ENCODE results near the gene TGFBR3. TPM values are rescaled to one million over a fixed set of nuclear protein-coding genes. Genes with fewer than 3 reads are reported as not detected.

TGFBR3 gene
- total and polyA plus RNA-seq, 7 donors = 1.2 to 170 (median 92.2) TPM

DNA sequence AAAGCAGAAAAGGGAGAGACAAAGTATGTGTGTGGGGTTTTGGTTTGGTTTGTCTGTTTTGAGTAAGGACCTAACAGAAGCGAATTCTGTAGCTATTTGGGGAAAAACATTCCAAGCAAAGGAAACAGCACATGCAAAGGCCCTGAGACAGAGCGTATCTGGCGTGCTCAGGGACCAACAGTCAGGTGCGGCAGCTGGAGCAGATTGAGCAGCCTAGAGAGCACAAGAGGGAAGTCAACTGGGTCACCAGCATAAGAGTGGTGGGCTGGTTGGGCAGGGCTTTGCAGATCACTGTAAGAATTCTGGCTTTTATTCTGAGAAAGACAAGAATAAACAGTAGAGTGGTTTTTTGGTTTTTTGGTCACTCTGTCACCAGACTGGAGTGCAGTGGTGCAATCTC lies 11.8 kb downstream of the TGFBR3 start:
- no peak overlapping the region for H3K27ac ChIP-seq
- peaks cover 0 to 77% (median 53%) of the 10 kb centered on the region in 4 donors for H3K4me1 ChIP-seq
- WGBS, 2 donors = 95 to 98% methylated on average over 4 of the region's 4 CpGs
- H3K4me3 ChIP-seq = no peak overlapping the region
- H3K9me3 ChIP-seq = no peaks in the 10 kb centered on the region
- intact Hi-C loops (cut with DNase I) = no loop called here
- DNase-seq = no peak
- H3K27me3 ChIP-seq = no peaks in the 10 kb centered on the region
- H3K36me3 ChIP-seq = no peaks in the 10 kb centered on the region
- no peak for TF ChIP-seq EP300 (IDR thresholded peaks at IDR 0.05)
- TF ChIP-seq, protein P1, sequence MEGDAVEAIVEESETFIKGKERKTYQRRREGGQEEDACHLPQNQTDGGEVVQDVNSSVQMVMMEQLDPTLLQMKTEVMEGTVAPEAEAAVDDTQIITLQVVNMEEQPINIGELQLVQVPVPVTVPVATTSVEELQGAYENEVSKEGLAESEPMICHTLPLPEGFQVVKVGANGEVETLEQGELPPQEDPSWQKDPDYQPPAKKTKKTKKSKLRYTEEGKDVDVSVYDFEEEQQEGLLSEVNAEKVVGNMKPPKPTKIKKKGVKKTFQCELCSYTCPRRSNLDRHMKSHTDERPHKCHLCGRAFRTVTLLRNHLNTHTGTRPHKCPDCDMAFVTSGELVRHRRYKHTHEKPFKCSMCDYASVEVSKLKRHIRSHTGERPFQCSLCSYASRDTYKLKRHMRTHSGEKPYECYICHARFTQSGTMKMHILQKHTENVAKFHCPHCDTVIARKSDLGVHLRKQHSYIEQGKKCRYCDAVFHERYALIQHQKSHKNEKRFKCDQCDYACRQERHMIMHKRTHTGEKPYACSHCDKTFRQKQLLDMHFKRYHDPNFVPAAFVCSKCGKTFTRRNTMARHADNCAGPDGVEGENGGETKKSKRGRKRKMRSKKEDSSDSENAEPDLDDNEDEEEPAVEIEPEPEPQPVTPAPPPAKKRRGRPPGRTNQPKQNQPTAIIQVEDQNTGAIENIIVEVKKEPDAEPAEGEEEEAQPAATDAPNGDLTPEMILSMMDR (IDR thresholded peaks at IDR 0.05) = no peak
- no peak for TF ChIP-seq POLR2A (IDR thresholded peaks at IDR 0.05)
- no peak for TF ChIP-seq POLR2AphosphoS5 (IDR thresholded peaks at IDR 0.05)

DNA sequence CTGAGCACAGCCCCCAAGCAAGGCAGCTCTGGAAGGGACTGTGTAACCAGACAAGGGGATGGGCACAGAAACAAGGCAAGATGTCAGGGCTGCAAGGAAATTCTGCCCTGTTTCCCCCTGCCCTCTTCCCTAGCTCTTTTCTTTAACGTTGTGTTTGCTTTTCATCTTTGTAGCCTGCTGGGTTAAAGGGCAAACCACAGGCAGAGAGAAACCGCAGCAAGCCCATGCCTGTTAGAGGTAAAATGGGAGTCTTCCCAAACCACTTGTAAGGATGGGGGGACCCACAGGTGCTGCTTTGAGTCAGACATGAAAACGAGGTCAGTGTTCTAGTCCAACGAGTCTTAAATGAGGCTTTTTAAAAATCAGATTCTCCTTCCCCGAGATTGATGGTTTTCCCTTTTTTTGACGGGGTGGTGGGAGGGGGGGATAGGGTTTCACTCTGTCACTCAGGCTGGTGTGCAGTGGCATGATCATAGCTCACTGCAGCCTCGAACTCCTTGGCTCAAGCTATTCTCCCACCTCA lies 13.3 kb downstream of the TGFBR3 start:
- Histone ChIP-seq H3K27me3 (no peaks in the 10 kb centered on the region), H3K27ac (peak overlapping the region in 2 of 4 donors; percentile 30), H3K36me3 (no peaks in the 10 kb centered on the region), H3K4me3 (no peak overlapping the region), H3K9me3 (no peaks in the 10 kb centered on the region), H3K4me1 (peaks cover 0 to 62% (median 46%) of the 10 kb centered on the region in 4 donors)
- no peak for DNase-seq
- 21 to 40% methylated on average over 7 of the region's 7 CpGs for WGBS, 2 donors
- intact Hi-C loops (cut with DNase I) = no loop called here
- no peak for TF ChIP-seq POLR2AphosphoS5 (IDR thresholded peaks at IDR 0.05)
- TF ChIP-seq, protein P1 (IDR thresholded peaks at IDR 0.05) = no peak
- no peak for TF ChIP-seq EP300 (IDR thresholded peaks at IDR 0.05)
- TF ChIP-seq POLR2A (IDR thresholded peaks at IDR 0.05) = no peak

DNA sequence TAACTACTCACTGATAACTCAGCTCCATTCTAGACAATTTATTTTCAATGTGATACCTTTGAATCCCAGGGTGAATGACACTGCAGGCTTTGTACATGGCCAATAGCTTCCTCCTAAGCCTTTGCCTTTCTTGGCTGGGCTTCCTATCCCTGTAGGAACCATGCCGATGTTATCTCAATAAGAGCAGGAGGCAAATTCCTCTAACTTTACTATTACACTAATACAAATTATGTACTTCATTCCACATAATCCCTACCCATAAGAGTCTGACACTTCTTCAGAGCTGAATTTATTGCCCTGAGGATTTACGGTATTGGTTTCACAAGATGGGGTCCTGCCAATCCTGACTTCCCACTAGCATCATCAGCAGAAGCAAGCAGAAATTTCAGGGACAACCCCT lies 14.0 kb downstream of the TGFBR3 start:
- Histone ChIP-seq H3K27me3 (no peaks in the 10 kb centered on the region), H3K36me3 (no peaks in the 10 kb centered on the region), H3K9me3 (no peaks in the 10 kb centered on the region), H3K4me3 (no peak overlapping the region), H3K4me1 (peaks cover 0 to 62% (median 49%) of the 10 kb centered on the region in 4 donors), H3K27ac (no peak overlapping the region)
- intact Hi-C loops (cut with DNase I) = no loop called here
- TF ChIP-seq EP300 (IDR thresholded peaks at IDR 0.05) = no peak
- TF ChIP-seq POLR2A (IDR thresholded peaks at IDR 0.05) = no peak
- TF ChIP-seq, protein P1 (IDR thresholded peaks at IDR 0.05) = no peak
- TF ChIP-seq POLR2AphosphoS5 (IDR thresholded peaks at IDR 0.05) = no peak
- no peak for DNase-seq
- WGBS, 2 donors = 20 to 62% methylated on average over 2 of the region's 2 CpGs

DNA sequence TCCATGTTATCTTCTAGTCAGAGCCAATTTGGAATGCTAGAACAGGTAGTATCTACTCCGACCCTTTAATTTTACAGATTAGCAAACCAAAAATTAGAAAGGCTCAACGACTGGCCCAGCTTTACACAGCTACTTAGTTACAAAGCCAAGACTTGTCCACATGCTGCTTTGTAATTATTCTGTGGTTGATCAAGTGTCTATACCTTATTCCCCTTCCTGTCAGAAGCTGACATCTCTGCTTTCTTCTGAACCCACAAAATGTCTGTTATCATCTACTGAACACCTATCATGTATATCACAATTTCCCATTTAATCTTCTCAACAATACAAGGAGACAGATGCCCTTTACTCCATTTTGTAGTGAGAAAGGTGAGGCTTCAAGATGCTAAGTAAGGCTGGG lies 15.6 kb downstream of the TGFBR3 start:
- H3K9me3 ChIP-seq = no peaks in the 10 kb centered on the region
- DNase-seq = no peak
- 80 to 89% methylated on average over 2 of the region's 2 CpGs for WGBS, 2 donors
- H3K36me3 ChIP-seq = no peaks in the 10 kb centered on the region
- H3K4me1 ChIP-seq = peaks cover 0 to 55% (median 44%) of the 10 kb centered on the region in 4 donors
- no peaks in the 10 kb centered on the region for H3K27me3 ChIP-seq
- no peak for TF ChIP-seq EP300 (IDR thresholded peaks at IDR 0.05)
- no peak overlapping the region for H3K4me3 ChIP-seq
- intact Hi-C loops (cut with DNase I) = no loop called here
- H3K27ac ChIP-seq = no peak overlapping the region

DNA sequence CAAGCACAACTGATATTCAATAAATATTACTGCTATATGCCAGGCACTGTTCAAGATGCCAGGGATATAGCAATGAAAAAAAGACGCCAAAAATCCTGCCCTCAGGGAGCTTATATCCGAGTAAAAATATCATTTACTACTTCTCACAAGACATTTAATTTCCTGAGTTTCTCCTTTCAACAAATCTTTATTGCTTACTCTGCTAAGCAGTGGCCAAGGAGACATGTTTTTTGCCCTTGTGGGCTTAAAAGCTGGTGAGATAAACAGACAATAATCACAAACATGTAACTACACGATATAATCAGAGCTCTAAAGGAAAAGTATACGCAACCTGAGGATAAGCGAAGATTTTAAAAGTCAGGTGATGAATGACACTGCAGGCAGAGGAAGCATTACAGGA lies 19.5 kb downstream of the TGFBR3 start:
- 87 to 88% methylated on average over 5 of the region's 5 CpGs for WGBS, 2 donors
- intact Hi-C loops (cut with DNase I) = no loop called here
- TF ChIP-seq, protein P1 (IDR thresholded peaks at IDR 0.05) = no peak
- TF ChIP-seq EP300 (IDR thresholded peaks at IDR 0.05) (no peak), POLR2AphosphoS5 (IDR thresholded peaks at IDR 0.05) (no peak), POLR2A (IDR thresholded peaks at IDR 0.05) (no peak)
- Histone ChIP-seq H3K4me3 (no peak overlapping the region), H3K27ac (peak overlapping the region in 3 of 4 donors; percentile 10 to 73 (median 57)), H3K27me3 (no peaks in the 10 kb centered on the region), H3K9me3 (no peaks in the 10 kb centered on the region), H3K4me1 (peaks cover 0 to 57% (median 52%) of the 10 kb centered on the region in 4 donors), H3K36me3 (no peaks in the 10 kb centered on the region)
- no peak for DNase-seq
